GM13976 (cell line): ENCODE measurements around the gene POLA1.

Experiments used
- DNase-seq: peaks from one replicate; pipeline ENCODE4 v3.0.0; 2012; ENCODE audit warnings: low spot score
- CTCF ChIP-seq: IDR thresholded peaks from 2 replicates; pipeline ENCODE4 v1.5.1; 2012; ENCODE audit warnings: borderline replicate concordance, mild to moderate bottlenecking; ENCODE audit not compliant: insufficient read depth; ENCODE audit errors: extremely low read depth, missing control alignments, control extremely low read depth
- in situ Hi-C: fragments of 300-500 bp; cut with MboI; formaldehyde crosslinking; loops from one replicate; pipeline ENCODE4 v1.12.0; 2022; ENCODE audit warnings: low sequenced_read_pairs, mixed read lengths, inconsistent platforms; ENCODE audit not compliant: unreplicated experiment

The POLA1 gene

DNA sequence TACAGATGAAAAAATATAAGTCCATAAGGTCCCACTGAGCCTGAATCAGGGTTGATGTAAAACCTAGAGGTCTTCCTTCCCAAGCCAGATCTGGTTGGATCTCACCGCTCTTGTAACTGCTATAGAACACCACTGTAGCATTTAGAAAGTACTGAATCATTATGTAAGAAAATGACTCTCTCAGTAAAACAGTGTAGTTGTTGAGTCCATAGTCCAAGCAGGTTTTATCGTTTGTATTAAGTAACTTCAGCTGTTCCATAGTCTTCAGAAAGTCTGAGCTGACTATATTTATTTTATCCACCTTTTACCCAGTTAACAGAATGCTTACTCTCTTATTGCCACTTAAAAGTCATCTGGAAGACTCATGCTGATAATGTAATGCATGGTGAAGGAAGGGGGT, 82.2 kb downstream of the POLA1 start:
- in situ Hi-C loops, result no loop called here
- TF ChIP-seq CTCF, result no peak
- no peak for DNase-seq

DNA sequence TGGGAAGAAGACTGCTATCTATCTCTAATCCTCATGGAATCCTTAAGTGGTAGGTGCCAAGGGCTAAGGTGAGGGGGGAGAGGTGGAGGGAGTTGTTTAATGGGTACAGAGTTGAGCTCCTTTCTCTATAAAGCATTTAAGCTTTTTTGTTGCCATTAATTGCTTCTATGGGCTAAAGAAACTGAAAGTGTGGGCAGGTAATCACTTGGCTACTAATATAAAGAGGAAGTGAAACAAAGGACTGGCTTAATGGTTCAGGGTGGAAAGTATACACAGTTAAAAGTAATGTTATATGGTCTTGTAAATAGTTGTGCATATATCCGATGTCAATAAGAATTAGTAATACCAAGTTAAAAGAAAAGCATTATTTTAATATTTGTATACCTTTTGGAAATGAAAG, 83.9 kb downstream of the POLA1 start:
- peak; percentile 46 for DNase-seq
- TF ChIP-seq CTCF, result no peak
- in situ Hi-C loops, result no loop called here

DNA sequence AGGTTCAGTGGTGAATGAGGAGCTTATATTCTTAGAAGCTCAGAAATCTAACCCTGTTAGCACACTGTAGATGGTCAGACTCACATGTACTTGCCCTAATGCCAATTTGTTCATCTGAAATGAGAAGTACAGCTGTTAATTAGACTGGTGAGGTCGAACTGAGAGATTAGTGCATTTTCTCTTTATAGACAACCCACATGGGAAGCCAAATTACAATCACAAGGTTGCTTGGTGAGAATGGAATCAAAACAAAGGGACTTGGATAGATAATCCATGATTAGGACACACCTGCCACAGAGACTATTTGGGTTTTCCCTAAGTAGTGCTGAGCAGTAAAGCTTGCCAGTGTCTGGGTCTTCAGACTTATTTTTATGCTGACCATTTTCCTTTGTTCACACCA, 88.3 kb downstream of the POLA1 start:
- TF ChIP-seq CTCF, result no peak
- in situ Hi-C loops, result no loop called here
- no peak for DNase-seq

DNA sequence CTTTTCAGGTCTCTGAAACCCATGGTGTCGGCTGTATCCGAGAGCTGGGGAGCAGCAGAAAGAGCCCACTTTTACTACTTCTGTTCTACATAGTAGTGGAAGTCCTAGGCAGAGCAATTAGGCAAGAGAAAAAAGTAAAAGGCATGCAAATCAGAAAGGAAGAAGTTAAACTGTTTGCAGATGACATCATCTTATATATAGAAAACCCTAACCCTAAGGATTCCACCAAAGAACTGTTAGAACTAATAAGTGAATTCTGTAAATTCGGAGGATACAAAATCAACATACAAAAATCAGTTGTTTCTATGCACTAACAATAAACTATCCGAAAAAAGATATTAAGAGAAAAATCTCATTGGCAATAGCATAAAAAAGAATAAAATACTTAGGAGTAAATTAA, 95.3 kb downstream of the POLA1 start:
- in situ Hi-C loops, result no loop called here
- DNase-seq, result no peak
- no peak for TF ChIP-seq CTCF

GRCh38 chrX:24790166-24790565, 96.4 kb downstream of the POLA1 start:
- no peak for TF ChIP-seq CTCF
- in situ Hi-C loops, result no loop called here
- no peak for DNase-seq

DNA sequence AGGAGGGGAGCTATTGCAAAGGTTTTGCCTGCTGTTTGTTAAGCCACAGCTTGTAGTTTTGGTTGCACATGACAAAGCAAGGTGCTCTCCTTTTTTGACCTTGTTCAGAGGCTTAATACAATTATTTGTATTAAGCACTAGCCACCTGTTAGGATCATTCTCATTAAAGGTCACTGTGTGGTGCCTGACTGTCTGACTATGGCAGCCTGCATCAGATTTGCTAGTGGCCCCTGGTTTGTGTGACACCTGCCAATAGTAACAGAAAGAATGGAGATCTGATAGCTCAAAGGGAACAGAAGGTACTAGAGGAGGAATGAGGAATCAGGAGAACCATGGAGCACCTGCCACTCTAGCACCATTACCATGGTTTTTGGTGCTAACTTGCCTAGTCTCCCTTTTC, 102.5 kb downstream of the POLA1 start:
- in situ Hi-C loops, result no loop called here
- no peak for TF ChIP-seq CTCF
- no peak for DNase-seq

DNA sequence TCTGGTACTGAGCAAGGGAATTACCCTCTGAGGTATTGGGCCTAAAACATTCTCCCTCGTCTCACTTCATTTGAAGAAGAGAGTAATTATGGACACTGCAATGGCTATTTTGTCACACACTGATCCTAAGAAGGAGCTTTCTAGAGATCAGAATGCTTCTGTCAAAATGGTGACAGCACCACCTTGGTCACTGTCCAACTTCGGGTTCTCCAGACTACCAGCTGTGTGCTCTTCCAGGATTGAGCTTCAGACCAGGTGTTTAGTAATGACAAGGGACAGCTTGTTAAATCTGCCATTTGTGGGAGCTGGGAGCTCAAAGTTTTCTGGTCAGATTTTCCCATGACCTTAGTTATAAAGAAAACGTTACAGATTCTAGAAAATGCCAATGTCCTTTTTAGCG, 105.4 kb downstream of the POLA1 start:
- DNase-seq, result no peak
- in situ Hi-C loops, result no loop called here
- no peak for TF ChIP-seq CTCF
